Naive B cell (primary cell): Measurements from ENCODE around the gene SNCA. TPM values are rescaled to one million over a fixed set of nuclear protein-coding genes. Genes with fewer than 3 reads are reported as not detected.

Experiments used
- ATAC-seq, 2 donors: fragments of 150-1000 bp; cut with Tn5 transposase; 2 replicates each; pipeline ENCODE4 v1.10.0; 2021; ENCODE audit warnings: low read depth in 2 of 2, mild to moderate bottlenecking in 2 of 2, moderate library complexity in 2 of 2
- DNase-seq: peaks from one replicate; pipeline ENCODE4 v3.0.0; 2022
- H3K27ac Mint-ChIP-seq, 6 donors: one replicate each; pipeline ENCODE4 v1.8.0; 2020 to 2022; ENCODE audit warnings: mild to moderate bottlenecking in 6 of 6, mixed read lengths in 6 of 6, moderate library complexity in 5 of 6, inconsistent platforms in 2 of 6
- H3K27me3 Mint-ChIP-seq, 3 donors: one replicate each; pipeline ENCODE4 v1.8.0; 2021 to 2022; ENCODE audit warnings: mixed read lengths in 3 of 3, mild to moderate bottlenecking in 1 of 3
- H3K36me3 Mint-ChIP-seq, 2 donors: one replicate each; pipeline ENCODE4 v1.8.0; 2020 to 2022; ENCODE audit warnings: mixed read lengths in 2 of 2, inconsistent platforms in 1 of 2, mild to moderate bottlenecking in 1 of 2
- H3K4me1 Mint-ChIP-seq, 3 donors: one replicate each; pipeline ENCODE4 v1.8.0; 2020 to 2022; ENCODE audit warnings: mixed read lengths in 3 of 3, inconsistent platforms in 1 of 3, mild to moderate bottlenecking in 1 of 3, moderate library complexity in 1 of 3
- H3K4me3 Mint-ChIP-seq, 8 donors: one replicate each; pipeline ENCODE4 v1.8.0; 2020 to 2022; ENCODE audit warnings: mild to moderate bottlenecking in 8 of 8, mixed read lengths in 8 of 8, moderate library complexity in 8 of 8, inconsistent platforms in 2 of 8
- H3K9me3 Mint-ChIP-seq, 7 donors: one replicate each; pipeline ENCODE4 v1.8.0; 2020 to 2022; ENCODE audit warnings: mixed read lengths in 7 of 7, mild to moderate bottlenecking in 5 of 7, inconsistent platforms in 2 of 7, moderate library complexity in 1 of 7
- polyA plus RNA-seq, 6 donors: library from polyadenylated mRNA; unstranded; fragments of 300-500 nt; fragmentation: Illumina TruSeq; gene quantifications; one replicate each; pipeline ENCODE4 v1.2.3, GENCODE V29; 2021; ENCODE audit warnings: low read depth in 6 of 6

The SNCA gene
- polyA plus RNA-seq, 6 donors from 2014 or later, result 1.1 to 4.1 (median 2.2) TPM; not detected in 1

GRCh38 chr4:89803915-89804314 is 33.0 kb downstream of the SNCA start:
- ATAC-seq (no peak), DNase-seq (no peak)
- no peaks in the 10 kb centered on the region for H3K27me3 Mint-ChIP-seq
- no peaks in the 10 kb centered on the region for H3K36me3 Mint-ChIP-seq
- no peaks in the 10 kb centered on the region for H3K4me1 Mint-ChIP-seq
- no peak overlapping the region for H3K4me3 Mint-ChIP-seq
- no peak overlapping the region for H3K27ac Mint-ChIP-seq
- peaks cover 0 to 2% (median 0%) of the 10 kb centered on the region in 7 donors for H3K9me3 Mint-ChIP-seq

GRCh38 chr4:89803036-89803435 is 33.9 kb downstream of the SNCA start:
- Mint-ChIP-seq H3K27ac (no peak overlapping the region), H3K27me3 (no peaks in the 10 kb centered on the region), H3K4me3 (no peak overlapping the region), H3K36me3 (no peaks in the 10 kb centered on the region), H3K9me3 (peaks cover 0 to 2% (median 0%) of the 10 kb centered on the region in 7 donors), H3K4me1 (no peaks in the 10 kb centered on the region)
- ATAC-seq, result no peak
- no peak for DNase-seq

GRCh38 chr4:89800527-89801103 is 36.3 kb downstream of the SNCA start:
- no peak for DNase-seq
- no peaks in the 10 kb centered on the region for H3K4me1 Mint-ChIP-seq
- no peak overlapping the region for H3K4me3 Mint-ChIP-seq
- H3K36me3 Mint-ChIP-seq, result no peaks in the 10 kb centered on the region
- no peak overlapping the region for H3K27ac Mint-ChIP-seq
- no peaks in the 10 kb centered on the region for H3K27me3 Mint-ChIP-seq
- ATAC-seq, result no peak
- peaks cover 0 to 4% (median 0%) of the 10 kb centered on the region in 7 donors for H3K9me3 Mint-ChIP-seq

- no peak for DNase-seq
- no peak overlapping the region for H3K4me3 Mint-ChIP-seq
- no peaks in the 10 kb centered on the region for H3K36me3 Mint-ChIP-seq
- peaks cover 0 to 4% (median 0%) of the 10 kb centered on the region in 7 donors for H3K9me3 Mint-ChIP-seq
- H3K27me3 Mint-ChIP-seq, result no peaks in the 10 kb centered on the region
- H3K4me1 Mint-ChIP-seq, result no peaks in the 10 kb centered on the region
- H3K27ac Mint-ChIP-seq, result no peak overlapping the region
- no peak for ATAC-seq
Measured at GRCh38 chr4:89800012-89800516, 36.9 kb downstream of the SNCA start.

GRCh38 chr4:89799071-89799470 is 37.9 kb downstream of the SNCA start:
- no peak overlapping the region for H3K27ac Mint-ChIP-seq
- no peak for DNase-seq

GRCh38 chr4:89797117-89797516 is 39.8 kb downstream of the SNCA start:
- ATAC-seq, result no peak
- Mint-ChIP-seq H3K27ac (no peak overlapping the region), H3K36me3 (no peaks in the 10 kb centered on the region), H3K4me3 (no peak overlapping the region), H3K9me3 (peaks cover 0 to 4% (median 0%) of the 10 kb centered on the region in 7 donors), H3K4me1 (no peaks in the 10 kb centered on the region), H3K27me3 (no peaks in the 10 kb centered on the region)
- no peak for DNase-seq

More at GRCh38 chr4:89799071-89799470, 37.9 kb downstream of the SNCA start:
- Mint-ChIP-seq H3K4me1 (no peaks in the 10 kb centered on the region), H3K36me3 (no peaks in the 10 kb centered on the region), H3K9me3 (peaks cover 0 to 4% (median 0%) of the 10 kb centered on the region in 7 donors), H3K27me3 (no peaks in the 10 kb centered on the region), H3K4me3 (no peak overlapping the region)
- no peak for ATAC-seq

GRCh38 chr4:89788206-89789072 is 48.5 kb downstream of the SNCA start:
- H3K4me3 Mint-ChIP-seq, result no peak overlapping the region

GRCh38 chr4:89784686-89785231 is 52.2 kb downstream of the SNCA start:
- Mint-ChIP-seq H3K9me3 (peaks cover 0 to 3% (median 0%) of the 10 kb centered on the region in 7 donors), H3K4me1 (no peaks in the 10 kb centered on the region), H3K27me3 (no peaks in the 10 kb centered on the region), H3K36me3 (no peaks in the 10 kb centered on the region), H3K4me3 (no peak overlapping the region), H3K27ac (no peak overlapping the region)
- DNase-seq (no peak), ATAC-seq (no peak)

More at GRCh38 chr4:89788206-89789072, 48.5 kb downstream of the SNCA start:
- Mint-ChIP-seq H3K27ac (no peak overlapping the region), H3K9me3 (peaks cover 0 to 3% (median 0%) of the 10 kb centered on the region in 7 donors), H3K4me1 (no peaks in the 10 kb centered on the region), H3K27me3 (no peaks in the 10 kb centered on the region), H3K36me3 (no peaks in the 10 kb centered on the region)
- ATAC-seq, result no peak
- DNase-seq, result no peak

- Mint-ChIP-seq H3K27me3 (no peaks in the 10 kb centered on the region), H3K4me1 (no peaks in the 10 kb centered on the region), H3K9me3 (peaks cover 9 to 32% (median 15%) of the 10 kb centered on the region in 7 donors), H3K27ac (no peak overlapping the region), H3K4me3 (no peak overlapping the region), H3K36me3 (peaks cover 7 to 11% of the 10 kb centered on the region in 2 donors)
- no peak for DNase-seq
- no peak for ATAC-seq
Measured at GRCh38 chr4:89781321-89781720, 55.6 kb downstream of the SNCA start.

GRCh38 chr4:89773805-89774204 is 63.2 kb downstream of the SNCA start:
- H3K9me3 Mint-ChIP-seq, result peaks cover 4 to 38% (median 14%) of the 10 kb centered on the region in 7 donors
- no peak overlapping the region for H3K4me3 Mint-ChIP-seq
- H3K36me3 Mint-ChIP-seq, result peaks cover 2 to 5% of the 10 kb centered on the region in 2 donors
- H3K27me3 Mint-ChIP-seq, result peaks cover 0 to 5% (median 0%) of the 10 kb centered on the region in 3 donors
- H3K4me1 Mint-ChIP-seq, result no peaks in the 10 kb centered on the region
- H3K27ac Mint-ChIP-seq, result no peak overlapping the region
- ATAC-seq (no peak), DNase-seq (no peak)

GRCh38 chr4:89769856-89770255 is 67.1 kb downstream of the SNCA start:
- ATAC-seq, result no peak
- H3K27ac Mint-ChIP-seq, result no peak overlapping the region
- no peak overlapping the region for H3K4me3 Mint-ChIP-seq
- no peaks in the 10 kb centered on the region for H3K36me3 Mint-ChIP-seq
- peaks cover 0 to 11% (median 3%) of the 10 kb centered on the region in 7 donors for H3K9me3 Mint-ChIP-seq
- DNase-seq, result no peak
- H3K27me3 Mint-ChIP-seq, result peaks cover 0 to 5% (median 0%) of the 10 kb centered on the region in 3 donors
- H3K4me1 Mint-ChIP-seq, result no peaks in the 10 kb centered on the region

GRCh38 chr4:89767924-89768323 is 69.0 kb downstream of the SNCA start:
- DNase-seq (no peak), ATAC-seq (no peak)
- Mint-ChIP-seq H3K4me3 (no peak overlapping the region), H3K27me3 (no peaks in the 10 kb centered on the region), H3K27ac (no peak overlapping the region), H3K36me3 (no peaks in the 10 kb centered on the region), H3K4me1 (no peaks in the 10 kb centered on the region), H3K9me3 (peaks cover 0 to 6% (median 0%) of the 10 kb centered on the region in 7 donors)

GRCh38 chr4:89765966-89766365 is 71.0 kb downstream of the SNCA start:
- DNase-seq (no peak), ATAC-seq (no peak)
- no peaks in the 10 kb centered on the region for H3K36me3 Mint-ChIP-seq
- no peak overlapping the region for H3K4me3 Mint-ChIP-seq
- peaks cover 0 to 6% (median 0%) of the 10 kb centered on the region in 7 donors for H3K9me3 Mint-ChIP-seq
- no peaks in the 10 kb centered on the region for H3K27me3 Mint-ChIP-seq
- H3K27ac Mint-ChIP-seq, result no peak overlapping the region
- H3K4me1 Mint-ChIP-seq, result no peaks in the 10 kb centered on the region
